Type B pancreatic cell (in vitro differentiated cells): ENCODE results near the gene CTSL. TPM values are rescaled to one million over a fixed set of nuclear protein-coding genes. Genes with fewer than 3 reads are reported as not detected.

ENCODE experiments used
- DNase-seq: peaks from one replicate; pipeline ENCODE4 v3.0.0; 2021; ENCODE audit warnings: mixed read lengths; ENCODE audit not compliant: unreplicated experiment; ENCODE audit errors: extremely low spot score
- H3K27ac Mint-ChIP-seq: 2 replicates; pipeline ENCODE4 v1.8.0; 2021; ENCODE audit warnings: mild to moderate bottlenecking, mixed read lengths
- H3K27me3 Mint-ChIP-seq: 2 replicates; pipeline ENCODE4 v1.8.0; 2021; ENCODE audit warnings: mixed read lengths
- H3K36me3 Mint-ChIP-seq: 2 replicates; pipeline ENCODE4 v1.8.0; 2021; ENCODE audit warnings: mixed read lengths
- H3K4me1 Mint-ChIP-seq: one replicate; pipeline ENCODE4 v1.8.0; 2021; ENCODE audit warnings: mixed read lengths; ENCODE audit not compliant: unreplicated experiment
- H3K4me3 Mint-ChIP-seq: 2 replicates; pipeline ENCODE4 v1.8.0; 2021; ENCODE audit warnings: mild to moderate bottlenecking, mixed read lengths
- H3K9me3 Mint-ChIP-seq: 2 replicates; pipeline ENCODE4 v1.8.0; 2021; ENCODE audit warnings: mixed read lengths
- total RNA-seq: library from RNA; stranded (reverse); gene quantifications from 2 replicates; pipeline ENCODE4 v1.2.1, GENCODE V29; 2021; ENCODE audit warnings: low replicate concordance
- TF ChIP-seq, protein P1 (sequence below): fragments of 200-600 bp; sonication (generic); conservative IDR thresholded peaks from 2 replicates; pipeline ENCODE4 v1.5.0; 2021; ENCODE audit warnings: antibody characterized with exemption, mild to moderate bottlenecking

The CTSL gene
- total RNA-seq, 1 donor from 2014 or later = 85.7 TPM

DNA sequence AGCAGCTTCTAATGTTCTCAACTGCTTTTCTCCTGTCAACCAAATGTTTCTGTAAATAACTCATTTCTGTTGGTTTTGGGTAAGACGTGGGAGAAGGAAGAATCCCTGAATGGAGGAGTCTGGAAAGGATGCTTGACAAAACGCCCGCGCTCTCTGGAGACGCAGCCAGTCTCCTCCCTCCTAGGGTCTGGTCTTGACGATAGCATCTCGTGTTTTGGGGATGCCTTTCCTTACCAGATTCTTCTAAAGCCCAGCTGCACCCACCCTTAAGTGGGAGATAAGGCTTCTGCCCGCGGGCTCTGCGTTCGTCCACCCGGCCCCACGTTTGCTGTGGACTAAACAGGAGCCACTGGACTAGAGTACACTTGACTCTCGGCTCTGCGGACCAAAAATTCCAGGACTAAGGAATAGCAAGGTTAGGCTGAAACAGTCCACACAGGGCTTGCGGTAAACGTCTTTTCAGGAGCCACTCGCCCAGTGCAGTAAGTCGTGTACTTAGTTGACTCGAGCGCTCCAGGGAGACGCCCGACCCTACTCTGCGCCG, 491 bp upstream of the CTSL start:
- H3K36me3 Mint-ChIP-seq = peaks cover 13% of the 10 kb centered on the region
- TF ChIP-seq, protein P1, sequence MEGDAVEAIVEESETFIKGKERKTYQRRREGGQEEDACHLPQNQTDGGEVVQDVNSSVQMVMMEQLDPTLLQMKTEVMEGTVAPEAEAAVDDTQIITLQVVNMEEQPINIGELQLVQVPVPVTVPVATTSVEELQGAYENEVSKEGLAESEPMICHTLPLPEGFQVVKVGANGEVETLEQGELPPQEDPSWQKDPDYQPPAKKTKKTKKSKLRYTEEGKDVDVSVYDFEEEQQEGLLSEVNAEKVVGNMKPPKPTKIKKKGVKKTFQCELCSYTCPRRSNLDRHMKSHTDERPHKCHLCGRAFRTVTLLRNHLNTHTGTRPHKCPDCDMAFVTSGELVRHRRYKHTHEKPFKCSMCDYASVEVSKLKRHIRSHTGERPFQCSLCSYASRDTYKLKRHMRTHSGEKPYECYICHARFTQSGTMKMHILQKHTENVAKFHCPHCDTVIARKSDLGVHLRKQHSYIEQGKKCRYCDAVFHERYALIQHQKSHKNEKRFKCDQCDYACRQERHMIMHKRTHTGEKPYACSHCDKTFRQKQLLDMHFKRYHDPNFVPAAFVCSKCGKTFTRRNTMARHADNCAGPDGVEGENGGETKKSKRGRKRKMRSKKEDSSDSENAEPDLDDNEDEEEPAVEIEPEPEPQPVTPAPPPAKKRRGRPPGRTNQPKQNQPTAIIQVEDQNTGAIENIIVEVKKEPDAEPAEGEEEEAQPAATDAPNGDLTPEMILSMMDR = no peak
- H3K9me3 Mint-ChIP-seq = no peaks in the 10 kb centered on the region
- peak overlapping the region; percentile 94 for H3K4me3 Mint-ChIP-seq
- H3K4me1 Mint-ChIP-seq = peaks cover 5% of the 10 kb centered on the region
- H3K27me3 Mint-ChIP-seq = no peaks in the 10 kb centered on the region
- H3K27ac Mint-ChIP-seq = peak overlapping the region; percentile 90
- no peak for DNase-seq

DNA sequence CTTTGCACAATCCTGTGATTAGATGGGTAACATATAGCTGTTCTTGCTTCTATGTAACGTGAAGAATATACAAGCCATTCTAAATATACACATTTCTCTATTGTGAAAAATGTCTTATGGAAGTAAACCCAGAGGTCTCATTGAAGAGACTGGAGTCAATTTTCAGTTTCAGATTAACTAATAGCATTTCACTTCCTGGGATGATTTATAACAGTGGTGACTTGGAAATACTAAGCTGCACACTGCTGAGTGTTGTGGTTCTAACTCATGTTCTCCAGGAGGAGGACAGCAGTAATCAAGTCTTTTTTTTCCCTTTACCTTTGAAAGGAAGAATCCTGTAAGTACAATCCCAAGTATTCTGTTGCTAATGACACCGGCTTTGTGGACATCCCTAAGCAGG, 3.3 kb downstream of the CTSL start:
- Mint-ChIP-seq H3K36me3 (peaks cover 22% of the 10 kb centered on the region), H3K4me3 (peak overlapping the region; percentile 74), H3K4me1 (peaks cover 5% of the 10 kb centered on the region), H3K27ac (no peak overlapping the region), H3K9me3 (no peaks in the 10 kb centered on the region), H3K27me3 (no peaks in the 10 kb centered on the region)
- DNase-seq = no peak
- TF ChIP-seq, protein P1 = no peak

DNA sequence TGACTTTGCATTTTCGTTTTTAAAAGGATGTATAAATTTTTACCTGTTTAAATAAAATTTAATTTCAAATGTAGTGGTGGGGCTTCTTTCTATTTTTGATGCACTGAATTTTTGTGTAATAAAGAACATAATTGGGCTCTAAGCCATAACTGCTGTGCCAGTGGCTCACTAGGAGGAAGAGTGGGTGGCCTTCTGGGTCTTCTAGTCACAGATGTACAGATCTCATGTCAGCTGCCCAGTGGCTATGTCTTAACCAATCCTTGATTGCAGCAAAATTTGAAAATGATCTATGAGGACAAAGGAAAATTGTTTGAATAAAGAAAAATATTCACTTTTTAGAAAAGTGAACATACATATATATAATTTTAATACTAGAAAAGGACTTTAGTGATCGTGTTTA, 5.4 kb downstream of the CTSL start:
- no peak for DNase-seq
- Mint-ChIP-seq H3K4me3 (no peak overlapping the region), H3K27me3 (no peaks in the 10 kb centered on the region), H3K36me3 (peaks cover 22% of the 10 kb centered on the region), H3K27ac (no peak overlapping the region), H3K4me1 (peaks cover 5% of the 10 kb centered on the region), H3K9me3 (no peaks in the 10 kb centered on the region)
- TF ChIP-seq, protein P1 = no peak

DNA sequence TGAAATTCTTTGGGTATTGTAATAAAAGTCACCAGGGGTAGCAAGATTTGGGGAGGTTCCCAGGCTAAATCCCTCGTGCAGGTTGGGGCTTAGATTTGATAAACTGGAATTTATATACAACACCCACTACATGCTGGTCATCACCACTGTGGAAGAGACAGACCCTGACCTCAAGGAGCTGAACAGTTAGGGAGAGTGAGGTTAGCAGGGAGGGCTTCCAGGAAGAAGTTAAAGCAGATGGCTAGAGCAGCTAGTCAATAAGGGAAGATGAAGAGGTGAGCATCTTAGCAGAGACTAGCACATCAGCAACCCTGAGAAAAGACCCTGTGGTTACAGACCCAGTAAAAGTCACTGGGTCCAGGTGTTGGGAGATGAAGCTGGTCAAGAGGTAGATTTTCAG, 6.4 kb downstream of the CTSL start:
- Mint-ChIP-seq H3K27me3 (no peaks in the 10 kb centered on the region), H3K36me3 (peaks cover 22% of the 10 kb centered on the region), H3K27ac (no peak overlapping the region), H3K9me3 (no peaks in the 10 kb centered on the region), H3K4me3 (no peak overlapping the region), H3K4me1 (peaks cover 5% of the 10 kb centered on the region)
- no peak for DNase-seq
- TF ChIP-seq, protein P1 = no peak

DNA sequence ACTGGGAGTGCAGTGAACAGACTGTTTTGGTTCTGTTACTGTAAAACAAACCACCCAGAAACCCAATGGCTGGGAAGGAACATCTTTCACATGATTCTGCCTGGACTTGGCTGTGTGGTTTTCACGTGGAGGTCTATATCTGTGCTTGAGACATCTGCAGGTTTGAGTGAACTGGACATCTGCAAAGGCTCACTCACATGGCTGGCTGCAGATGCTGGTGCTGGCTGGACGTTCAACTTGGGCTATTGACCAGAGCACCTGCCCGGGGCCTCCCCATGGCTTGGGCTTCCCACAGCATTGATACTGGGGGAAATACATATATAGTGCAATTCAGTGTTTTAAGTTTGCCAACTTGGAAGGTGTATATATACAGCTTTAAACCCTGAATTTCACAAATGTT, 6.8 kb downstream of the CTSL start:
- peaks cover 3% of the 10 kb centered on the region for H3K4me1 Mint-ChIP-seq
- no peak for DNase-seq
- H3K36me3 Mint-ChIP-seq = peaks cover 20% of the 10 kb centered on the region
- TF ChIP-seq, protein P1 = no peak
- no peaks in the 10 kb centered on the region for H3K9me3 Mint-ChIP-seq
- no peak overlapping the region for H3K27ac Mint-ChIP-seq
- H3K4me3 Mint-ChIP-seq = no peak overlapping the region
- no peaks in the 10 kb centered on the region for H3K27me3 Mint-ChIP-seq
